Epidermal melanocyte (primary cell): ENCODE measurements around the gene RNF175.

Experiments used
- DNase-seq: peaks from one replicate; pipeline ENCODE4 v3.0.0; 2011; ENCODE audit warnings: low spot score; ENCODE audit not compliant: insufficient read length

The RNF175 gene

GRCh38 chr4:153759407-153760316 is at the start of gene RNF175:
Gene RNF175, minus strand, starts transcription at chr4:153760024. Its CDS starts 162 bp downstream, at chr4:153759862.
- no peak for DNase-seq

DNA sequence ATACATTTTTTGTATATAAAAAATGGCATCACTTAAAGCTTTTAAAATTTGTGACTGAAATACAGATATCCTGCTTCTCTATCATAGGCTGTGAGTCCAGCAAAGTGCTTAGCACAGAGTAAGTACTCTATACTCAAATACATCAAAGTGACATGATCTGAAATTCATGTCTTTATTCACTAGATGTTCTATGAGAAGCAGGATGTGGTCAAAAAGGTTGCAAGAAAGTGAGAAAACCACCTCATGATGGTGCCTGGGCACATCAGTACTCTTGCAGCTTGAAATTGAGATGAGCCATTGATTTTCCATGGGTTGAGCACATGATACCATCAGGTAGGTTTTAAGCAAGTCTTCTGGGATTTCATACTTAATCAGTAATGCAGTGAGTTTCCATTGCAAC is 49.5 kb upstream of the RNF175 start:
- no peak for DNase-seq

- no peak for DNase-seq
Measured at GRCh38 chr4:153808175-153808574, 48.4 kb upstream of the RNF175 start.

GRCh38 chr4:153806073-153806472 is 46.2 kb upstream of the RNF175 start:
- DNase-seq, result no peak

- no peak for DNase-seq
Measured at GRCh38 chr4:153804722-153805121, 44.9 kb upstream of the RNF175 start.

- no peak for DNase-seq
Measured at GRCh38 chr4:153799694-153800074, 39.9 kb upstream of the RNF175 start.

- no peak for DNase-seq
Measured at GRCh38 chr4:153798901-153799693, 39.3 kb upstream of the RNF175 start.

DNA sequence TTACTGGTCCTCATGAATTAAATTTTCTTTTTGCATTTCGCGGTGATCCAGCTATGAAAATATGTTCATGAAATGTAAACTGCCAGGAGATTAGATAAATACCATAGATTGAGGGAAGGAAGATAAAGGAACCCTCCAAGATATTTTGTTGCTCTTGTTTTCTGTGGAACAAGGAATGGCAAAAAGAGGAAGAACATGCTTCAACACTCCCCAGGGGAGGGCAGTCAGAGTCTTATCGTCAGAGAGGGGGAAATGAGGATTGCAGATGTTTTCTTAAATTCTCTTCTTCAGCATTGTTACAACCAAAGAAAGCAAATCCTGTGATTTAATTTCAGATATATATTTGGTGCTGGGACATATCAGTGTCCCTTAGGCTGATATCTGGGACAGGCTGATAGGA is 38.6 kb upstream of the RNF175 start:
- no peak for DNase-seq

GRCh38 chr4:153794006-153794405 is 34.2 kb upstream of the RNF175 start:
- no peak for DNase-seq

GRCh38 chr4:153792618-153793247 is 32.9 kb upstream of the RNF175 start:
- no peak for DNase-seq

- DNase-seq, result no peak
Measured at GRCh38 chr4:153791746-153792617, 32.2 kb upstream of the RNF175 start.

DNA sequence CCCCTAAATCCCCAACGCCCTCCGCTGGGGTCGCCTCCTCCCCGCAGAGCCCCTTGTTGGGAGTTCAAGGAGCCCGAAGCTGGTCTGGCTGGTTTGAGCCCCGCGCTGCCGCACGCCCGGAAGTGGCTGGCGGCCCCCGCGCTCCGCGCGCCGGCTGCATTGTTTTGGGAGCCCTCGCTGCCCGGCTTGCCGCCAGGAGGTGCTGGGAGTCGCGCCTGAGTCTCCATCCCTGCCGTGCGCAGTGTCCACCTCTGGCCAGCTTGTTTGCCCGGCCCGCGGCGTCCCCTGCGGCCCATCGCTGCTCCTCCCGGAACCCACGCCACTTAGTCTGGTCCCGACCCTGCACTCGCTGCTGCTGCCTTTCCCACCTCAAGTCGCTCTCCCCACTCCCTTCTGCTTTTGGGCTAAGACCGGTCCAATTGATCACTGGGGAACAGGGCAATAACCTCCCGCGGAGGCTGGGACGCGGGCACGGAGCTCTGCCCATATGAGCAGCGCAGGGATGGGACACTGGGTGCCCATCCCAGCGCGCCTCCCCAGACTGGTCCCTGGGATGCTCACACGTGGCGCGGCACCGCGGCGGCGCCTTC is 31.2 kb upstream of the RNF175 start:
- no peak for DNase-seq

- DNase-seq, result no peak
Measured at GRCh38 chr4:153790500-153790865, 30.7 kb upstream of the RNF175 start.

- no peak for DNase-seq
Measured at GRCh38 chr4:153789741-153790499, 30.1 kb upstream of the RNF175 start.

DNA sequence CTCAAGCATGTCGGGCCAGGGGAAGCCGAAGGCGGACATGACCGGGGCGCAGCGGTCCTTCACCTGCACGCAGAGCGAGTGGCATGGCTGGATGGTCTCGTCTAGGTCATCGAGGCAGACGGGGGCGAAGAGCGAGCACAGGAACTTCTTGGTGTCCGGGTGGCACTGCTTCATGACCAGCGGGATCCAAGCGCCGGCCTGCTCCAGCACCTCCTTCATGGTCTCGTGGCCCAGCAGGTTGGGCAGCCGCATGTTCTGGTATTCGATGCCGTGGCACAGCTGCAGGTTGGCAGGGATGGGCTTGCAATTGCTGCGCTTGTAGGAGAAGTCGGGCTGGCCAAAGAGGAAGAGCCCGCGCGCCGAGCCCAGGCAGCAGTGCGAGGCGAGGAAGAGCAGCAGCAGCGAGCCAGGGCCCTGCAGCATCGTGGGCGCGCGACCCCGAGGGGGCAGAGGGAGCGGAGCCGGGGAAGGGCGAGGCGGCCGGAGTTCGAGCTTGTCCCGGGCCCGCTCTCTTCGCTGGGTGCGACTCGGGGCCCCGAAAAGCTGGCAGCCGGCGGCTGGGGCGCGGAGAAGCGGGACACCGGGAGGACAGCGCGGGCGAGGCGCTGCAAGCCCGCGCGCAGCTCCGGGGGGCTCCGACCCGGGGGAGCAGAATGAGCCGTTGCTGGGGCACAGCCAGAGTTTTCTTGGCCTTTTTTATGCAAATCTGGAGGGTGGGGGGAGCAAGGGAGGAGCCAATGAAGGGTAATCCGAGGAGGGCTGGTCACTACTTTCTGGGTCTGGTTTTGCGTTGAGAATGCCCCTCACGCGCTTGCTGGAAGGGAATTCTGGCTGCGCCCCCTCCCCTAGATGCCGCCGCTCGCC is 28.8 kb upstream of the RNF175 start, which contains the start of gene SFRP2:
Gene SFRP2 (minus strand): TSS at position 671 of the 864 bp plus-strand sequence. CDS start 248 bp downstream, at position 423.
- DNase-seq, result no peak

GRCh38 chr4:153788051-153788412 is 28.2 kb upstream of the RNF175 start:
- no peak for DNase-seq

DNA sequence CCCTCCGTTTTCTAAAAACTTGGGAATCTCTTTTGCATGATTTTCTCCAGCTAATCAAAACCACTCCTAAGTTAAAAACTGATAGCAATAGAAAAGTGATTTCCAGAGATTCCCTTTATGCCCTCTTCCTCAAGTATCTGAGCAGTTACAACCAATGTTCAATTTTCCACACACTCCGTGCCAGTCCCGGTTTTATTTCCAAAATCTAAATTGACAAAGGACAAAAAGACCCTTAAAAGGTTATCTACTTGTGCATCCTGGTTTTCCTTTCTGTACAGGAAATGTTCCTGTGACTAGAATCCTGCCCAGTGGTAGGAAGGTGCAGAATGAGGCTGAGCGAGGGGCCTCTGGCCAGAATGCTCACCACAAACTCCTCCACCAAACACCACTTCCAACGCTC is 27.8 kb upstream of the RNF175 start:
- no peak for DNase-seq

- DNase-seq, result no peak
Measured at GRCh38 chr4:153787061-153787560, 27.3 kb upstream of the RNF175 start.
